ENCODE measurements around the gene DDIT4L.
"Not testable (repeated sequence)": the region's sequence is repeated elsewhere in the genome, so short reads cannot be mapped to it uniquely, and the experiment has no call there.

The DDIT4L gene

GRCh38 chr4:100189820-100190642 is at the start of gene DDIT4L:
Gene DDIT4L, minus strand, starts transcription at chr4:100190468. Its CDS starts 485 bp downstream, at chr4:100189983.
- peak; percentile 24 for DNase-seq (ENCODE audit: low spot score)

- no peak for DNase-seq (ENCODE audit: low spot score)
Measured at GRCh38 chr4:100240008-100240407, 49.7 kb upstream of the DDIT4L start.

GRCh38 chr4:100224721-100225120 is 34.5 kb upstream of the DDIT4L start:
- DNase-seq (ENCODE audit: low spot score): no peak

GRCh38 chr4:100224160-100224559 is 33.9 kb upstream of the DDIT4L start:
- no peak for DNase-seq (ENCODE audit: low spot score)

- no peak for DNase-seq (ENCODE audit: low spot score)
Measured at GRCh38 chr4:100208964-100209363, 18.7 kb upstream of the DDIT4L start.

- no peak for DNase-seq (ENCODE audit: low spot score)
Measured at GRCh38 chr4:100208459-100208858, 18.2 kb upstream of the DDIT4L start.

- no peak for DNase-seq (ENCODE audit: low spot score)
Measured at GRCh38 chr4:100206850-100207249, 16.6 kb upstream of the DDIT4L start.

GRCh38 chr4:100198061-100198460 is 7.8 kb upstream of the DDIT4L start:
- no peak for DNase-seq (ENCODE audit: low spot score)

- DNase-seq (ENCODE audit: low spot score): not testable (repeated sequence)
Measured at GRCh38 chr4:100196388-100197071, 6.3 kb upstream of the DDIT4L start.

GRCh38 chr4:100190643-100191600 is 654 bp upstream of the DDIT4L start:
- no peak for DNase-seq (ENCODE audit: low spot score)

- no peak for DNase-seq (ENCODE audit: low spot score)
Measured at GRCh38 chr4:100188829-100189228, 1.4 kb downstream of the DDIT4L start.

GRCh38 chr4:100187781-100188180 is 2.5 kb downstream of the DDIT4L start:
- DNase-seq (ENCODE audit: low spot score): no peak

GRCh38 chr4:100184787-100185186 is 5.5 kb downstream of the DDIT4L start:
- no peak for DNase-seq (ENCODE audit: low spot score)

- no peak for DNase-seq (ENCODE audit: low spot score)
Measured at GRCh38 chr4:100177855-100178254, 12.4 kb downstream of the DDIT4L start.

- no peak for DNase-seq (ENCODE audit: low spot score)
Measured at GRCh38 chr4:100177126-100177525, 13.1 kb downstream of the DDIT4L start.

- no peak for DNase-seq (ENCODE audit: low spot score)
Measured at GRCh38 chr4:100175858-100176257, 14.4 kb downstream of the DDIT4L start.

- DNase-seq (ENCODE audit: low spot score): no peak
Measured at GRCh38 chr4:100174985-100175383, 15.3 kb downstream of the DDIT4L start.

GRCh38 chr4:100170986-100171385 is 19.3 kb downstream of the DDIT4L start:
- DNase-seq (ENCODE audit: low spot score): no peak

- no peak for DNase-seq (ENCODE audit: low spot score)
Measured at GRCh38 chr4:100169491-100170485, 20.5 kb downstream of the DDIT4L start.

- no peak for DNase-seq (ENCODE audit: low spot score)
Measured at GRCh38 chr4:100168521-100168920, 21.7 kb downstream of the DDIT4L start.

Measured in germinal center (tissue), 1 donor.